D721Med (cell line): ENCODE data around the gene NSL1.

Experiments
- DNase-seq: peaks from one replicate; pipeline ENCODE4 v3.0.0; 2011; ENCODE audit warnings: low spot score; ENCODE audit not compliant: insufficient read length
- FAIRE-seq: peaks from 2 replicates; lab custom pipeline; 2011; peaks lifted over from hg19 to GRCh38; lab: Jason Lieb, UNC
- CTCF ChIP-seq: IDR thresholded peaks from 2 replicates; pipeline ENCODE4 v1.5.1; 2012; ENCODE audit warnings: mild to moderate bottlenecking, control low read depth; ENCODE audit not compliant: insufficient read depth; ENCODE audit errors: missing control alignments

NSL1 gene

DNA sequence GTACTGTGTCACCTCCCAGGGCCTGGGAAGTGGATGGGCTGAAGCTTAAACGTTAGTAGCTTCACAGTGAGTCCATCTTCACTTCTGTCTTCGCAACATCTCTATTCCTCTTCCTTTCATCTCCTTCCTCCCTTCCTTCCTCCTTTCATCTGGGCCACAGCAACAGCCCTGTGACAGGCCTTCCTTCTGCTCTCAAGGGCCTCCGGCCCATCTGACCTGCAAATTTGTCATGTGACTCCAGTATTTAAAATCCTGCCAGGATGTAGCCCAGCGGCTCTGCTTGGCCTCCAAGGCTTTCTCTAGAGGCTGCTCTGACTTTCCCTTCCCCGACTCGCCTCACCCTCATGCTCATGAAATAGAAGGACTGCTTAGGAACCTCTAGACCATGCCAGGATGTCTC, 81.0 kb downstream of the NSL1 start:
- no peak for TF ChIP-seq CTCF
- FAIRE-seq (no peak), DNase-seq (no peak)

DNA sequence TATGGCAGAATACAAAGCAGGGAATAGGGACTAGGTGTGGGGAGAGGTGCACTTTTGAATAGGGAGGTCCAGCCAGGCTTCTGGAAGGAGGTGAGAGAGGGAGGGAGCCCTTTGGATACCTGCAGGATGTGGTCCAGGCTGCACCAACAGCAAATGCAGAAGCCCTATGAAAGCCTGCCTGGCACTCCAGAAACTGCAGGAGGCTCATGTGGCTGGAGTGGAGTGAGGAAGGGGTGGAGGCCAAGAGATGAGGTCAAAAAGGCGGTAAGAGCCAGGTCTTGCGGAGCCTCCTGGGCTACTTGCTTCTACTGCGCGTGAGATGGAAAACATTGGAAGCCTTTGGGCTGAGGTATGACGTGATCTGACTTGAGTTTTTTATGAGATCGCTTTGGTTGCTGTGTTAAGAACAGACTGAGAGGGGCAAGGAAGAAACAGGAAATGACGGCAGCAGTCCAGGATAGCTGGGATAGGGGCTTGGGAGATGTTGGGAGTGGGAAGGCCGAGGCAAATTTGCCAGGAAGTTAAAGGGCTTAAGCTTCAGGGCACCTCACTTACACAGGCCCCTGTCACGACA, 87.5 kb downstream of the NSL1 start:
- FAIRE-seq (no peak), DNase-seq (no peak)
- TF ChIP-seq CTCF: no peak

DNA sequence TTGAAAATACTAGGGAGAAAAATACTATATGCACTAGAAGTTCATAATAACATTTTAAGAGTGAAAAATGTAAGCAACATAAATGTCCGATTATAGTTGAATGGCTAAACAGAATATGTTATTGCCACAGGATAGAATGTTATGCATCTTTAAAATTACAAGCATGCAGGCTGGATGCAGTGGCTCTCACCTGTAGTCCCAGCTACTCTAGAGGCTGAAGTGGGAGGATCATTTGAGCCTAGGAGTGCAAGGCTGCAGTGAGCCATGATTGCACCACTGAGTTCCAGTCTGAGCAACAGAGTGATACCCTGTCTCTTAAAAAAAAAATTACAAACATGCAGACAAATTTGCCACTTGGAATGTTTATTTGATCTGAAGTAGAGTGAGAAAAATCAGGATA, 88.9 kb downstream of the NSL1 start:
- no peak for TF ChIP-seq CTCF
- DNase-seq: no peak
- no peak for FAIRE-seq

DNA sequence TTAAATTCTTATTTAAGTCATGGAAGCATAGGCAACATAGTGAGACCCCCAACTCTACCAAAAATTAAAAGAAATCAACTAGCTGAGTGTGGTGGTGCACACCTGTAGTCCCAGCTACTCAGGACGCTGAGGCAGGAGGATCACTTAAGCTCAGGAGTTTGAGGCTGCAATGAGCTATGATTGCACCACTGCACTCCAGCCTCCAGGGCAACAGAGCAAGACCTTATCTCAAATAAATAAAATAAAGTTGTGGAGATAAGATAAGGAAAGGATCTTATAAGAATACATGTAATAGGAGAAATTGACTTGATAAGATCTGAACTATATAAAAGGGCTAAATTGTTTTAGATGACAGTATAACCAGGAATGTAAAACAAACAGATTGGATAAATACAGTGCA, 89.7 kb downstream of the NSL1 start:
- no peak for TF ChIP-seq CTCF
- DNase-seq: no peak
- no peak for FAIRE-seq

DNA sequence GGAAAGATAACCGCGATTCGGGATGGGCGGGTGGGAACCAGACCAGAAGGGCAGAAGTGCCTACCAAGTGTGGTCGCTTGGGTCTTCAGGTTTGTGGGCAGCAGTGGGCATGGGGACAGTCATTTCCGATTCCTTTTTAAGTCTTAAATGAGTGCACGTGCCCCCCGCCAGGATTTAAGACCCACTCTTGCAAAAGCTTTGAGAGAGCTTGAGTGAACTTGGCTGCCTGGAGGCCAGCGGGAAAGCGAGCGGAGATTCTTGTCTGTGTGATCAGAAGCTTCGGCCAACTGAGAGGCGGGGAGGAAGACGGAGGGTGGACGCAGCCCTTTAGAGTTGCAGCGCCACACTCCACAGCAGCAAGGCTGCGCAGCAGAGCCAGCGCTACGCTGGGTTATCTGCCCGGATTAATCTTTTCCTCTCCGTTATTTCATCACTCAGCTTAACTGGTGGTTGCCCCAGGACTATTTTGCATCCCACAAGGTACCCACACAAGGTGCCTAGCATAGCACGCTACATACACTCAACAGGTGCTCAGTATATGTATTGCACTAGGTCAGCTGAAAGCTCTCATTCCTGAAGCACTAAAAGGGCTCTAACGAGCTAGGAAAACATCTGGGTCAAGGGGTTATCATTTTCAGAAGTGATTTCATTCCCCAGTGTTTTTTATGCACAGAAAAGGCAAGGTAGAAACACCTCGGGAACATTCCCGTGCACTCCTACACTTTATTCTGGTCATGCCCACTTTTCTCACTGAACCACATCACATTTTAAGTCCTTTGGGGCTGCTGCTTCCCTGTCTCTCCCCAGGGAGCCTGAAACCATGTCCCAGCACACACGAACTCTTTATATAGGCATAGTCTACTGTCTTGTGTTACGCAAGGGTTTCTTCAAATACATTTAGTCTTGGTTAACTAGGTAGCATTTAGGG, 90.4 kb downstream of the NSL1 start:
- DNase-seq: no peak
- no peak for TF ChIP-seq CTCF
- no peak for FAIRE-seq

- TF ChIP-seq CTCF: no peak
- no peak for FAIRE-seq
- DNase-seq: no peak
These were observed 91.2 kb downstream of the NSL1 start for GRCh38 chr1:212700223-212700891.
